PC-3 (cell line): ENCODE measurements around the gene PEX11G. TPM values are rescaled to one million over a fixed set of nuclear protein-coding genes. Genes with fewer than 3 reads are reported as not detected.

Source experiments
- ATAC-seq: fragments of 200-7000 bp; cut with Tn5 transposase; 2 replicates; pipeline ENCODE4 v1.9.1; 2020; ENCODE audit warnings: mild to moderate bottlenecking, moderate library complexity
- BruUV-seq: library from RNA; stranded (reverse); fragments of 400-500 nt; replicated peaks from 2 replicates; lab custom pipeline; 2021; lab: Mats Ljungman, UMichigan
- CTCF ChIA-PET: fragments of 300-600 bp; sonication (Branson Sonifier 250); formaldehyde crosslinking; loops from one replicate; lab custom pipeline; 2022; ENCODE audit warnings: antibody characterized with exemption; lab: Charles Lee
- POLR2A ChIA-PET: fragments of 300-600 bp; sonication (Branson Sonifier 250); formaldehyde crosslinking; loops from one replicate; lab custom pipeline; 2022; ENCODE audit warnings: antibody characterized with exemption; ENCODE audit not compliant: unreplicated experiment; lab: Charles Lee
- DNase-seq: peaks from one replicate; pipeline ENCODE4 v3.0.0-alpha.2; 2015
- H2AFZ ChIP-seq: fragments of 300-600 bp; sonication (generic); 2 replicates; pipeline ENCODE4 v1.6.0; 2016; ENCODE audit warnings: antibody characterized with exemption, low read length
- H3F3A ChIP-seq: fragments of 300-600 bp; sonication (generic); one replicate; pipeline ENCODE4 v1.6.0; 2017; ENCODE audit warnings: antibody characterized with exemption, low read length, control low read depth, mild to moderate bottlenecking; ENCODE audit not compliant: unreplicated experiment
- H3K27ac ChIP-seq: fragments of 300-600 bp; sonication (generic); 2 replicates; pipeline ENCODE4 v1.5.1; 2016; ENCODE audit warnings: mild to moderate bottlenecking, low read length
- H3K27me3 ChIP-seq: fragments of 300-600 bp; sonication (generic); 2 replicates; pipeline ENCODE4 v1.6.1; 2016; ENCODE audit warnings: low read length, mixed read lengths
- H3K36me3 ChIP-seq: fragments of 300-600 bp; sonication (generic); 2 replicates; pipeline ENCODE4 v1.6.1; 2016; ENCODE audit warnings: low read depth, mixed run types, low read length, mixed read lengths
- H3K4me1 ChIP-seq: fragments of 300-600 bp; sonication (generic); 2 replicates; pipeline ENCODE4 v1.5.1; 2016; ENCODE audit warnings: low read length; ENCODE audit not compliant: insufficient read depth
- H3K4me2 ChIP-seq: fragments of 300-600 bp; sonication (generic); 2 replicates; pipeline ENCODE4 v1.6.0; 2016; ENCODE audit warnings: low read length
- H3K4me3 ChIP-seq: fragments of 300-600 bp; sonication (generic); 2 replicates; pipeline ENCODE4 v1.5.1; 2016; ENCODE audit warnings: mild to moderate bottlenecking, low read length, mixed read lengths
- H3K79me2 ChIP-seq: fragments of 300-600 bp; sonication (generic); 2 replicates; pipeline ENCODE4 v1.6.1; 2017; ENCODE audit warnings: low read length, mixed read lengths
- H3K9ac ChIP-seq: fragments of 300-600 bp; sonication (generic); 2 replicates; pipeline ENCODE4 v1.6.0; 2016; ENCODE audit warnings: mild to moderate bottlenecking, low read length
- H3K9me2 ChIP-seq: fragments of 300-600 bp; sonication (generic); replicated peaks from 2 replicates; pipeline ENCODE4 v1.6.1; 2016; ENCODE audit warnings: mixed run types, low read length, mixed read lengths
- H3K9me3 ChIP-seq: fragments of 300-600 bp; sonication (generic); 2 replicates; pipeline ENCODE4 v1.6.1; 2016; ENCODE audit warnings: low read length, mixed read lengths
- H4K20me1 ChIP-seq: fragments of 300-600 bp; sonication (generic); 2 replicates; pipeline ENCODE4 v1.6.1; 2016; ENCODE audit warnings: low read length, mixed read lengths
- EZH2 ChIP-seq: fragments of 300-600 bp; sonication (generic); IDR thresholded peaks from one replicate; pipeline ENCODE4 v1.6.1; 2017; ENCODE audit warnings: antibody characterized with exemption, mild to moderate bottlenecking, low read length; ENCODE audit not compliant: unreplicated experiment
- EZH2phosphoT487 ChIP-seq: fragments of 300-600 bp; sonication (generic); IDR thresholded peaks from 2 replicates; pipeline ENCODE4 v1.6.1; 2018; ENCODE audit warnings: mild to moderate bottlenecking, antibody characterized with exemption, low read length, borderline replicate concordance
- intact Hi-C: fragments of 100-400 bp; cut with micrococcal nuclease; formaldehyde crosslinking; loops from 2 replicates; pipeline ENCODE4 v1.9.0; 2023
- total RNA-seq: library from RNA; depleted of rRNA; stranded (reverse); fragments of >200 nt; gene quantifications from 2 replicates; pipeline ENCODE4 v1.2.3, GENCODE V29; 2014
- TF ChIP-seq, protein P1 (sequence below): fragments of 300-600 bp; sonication (generic); conservative IDR thresholded peaks from 2 replicates; pipeline ENCODE4 v1.5.1; 2017; ENCODE audit warnings: antibody characterized with exemption, low read depth, mild to moderate bottlenecking, low read length

The PEX11G gene
- total RNA-seq, 1 experiment from 2014 or later: 6.6 TPM

DNA sequence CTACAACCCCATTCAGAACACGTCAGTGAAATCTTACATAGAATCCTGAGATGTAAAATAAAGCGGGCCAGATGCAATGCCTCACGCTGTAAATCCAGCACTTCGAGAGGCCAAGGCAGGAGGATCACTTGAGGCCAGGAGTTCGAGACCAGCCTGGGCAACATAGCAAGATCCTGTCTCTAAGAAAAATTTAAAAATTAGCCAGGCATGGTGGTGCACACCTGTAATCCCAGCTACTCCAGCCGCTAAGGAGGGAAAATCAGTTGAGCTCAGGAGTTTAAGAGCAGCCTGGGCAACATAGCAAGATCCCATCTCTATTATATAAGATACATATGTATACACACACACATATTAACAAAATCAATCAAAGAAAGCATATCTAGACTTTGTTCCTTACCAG is 41.2 kb downstream of the PEX11G start:
- POLR2A ChIA-PET: no interaction called here
- H3K9me2 ChIP-seq: no peaks in the 10 kb centered on the region
- no TSS peak for BruUV-seq

DNA sequence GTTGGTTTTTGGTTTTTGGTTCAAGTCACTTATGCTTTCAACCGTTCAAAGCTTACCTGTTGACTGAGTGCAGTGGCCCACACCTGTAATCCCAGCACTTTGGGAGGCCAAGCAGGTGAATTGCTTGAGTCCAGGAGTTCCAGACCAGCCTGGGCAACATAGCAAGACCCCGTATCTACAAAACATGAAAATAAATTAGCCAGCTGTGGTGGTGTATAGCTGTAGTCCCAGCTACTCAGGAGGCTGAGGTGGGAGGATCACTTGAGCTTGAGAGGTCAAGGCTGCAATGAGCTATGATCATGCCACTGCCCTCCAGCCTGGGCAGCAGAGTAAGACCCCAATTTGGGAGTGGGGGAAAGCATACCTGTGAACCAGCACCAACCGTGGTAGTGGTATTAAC is 43.7 kb downstream of the PEX11G start:
- Histone ChIP-seq H3F3A (no peaks in the 10 kb centered on the region), H2AFZ (no peak overlapping the region), H3K36me3 (peaks cover 64% of the 10 kb centered on the region), H3K9me3 (0 out of 2 replicates have a peak, but pooled peaks cover 2% of the 10 kb centered on the region), H3K9ac (no peak overlapping the region), H3K27ac (no peak overlapping the region), H4K20me1 (no peaks in the 10 kb centered on the region), H3K4me1 (no peaks in the 10 kb centered on the region), H3K4me2 (no peak overlapping the region), H3K27me3 (no peaks in the 10 kb centered on the region), H3K79me2 (peaks cover under 1% of the 10 kb centered on the region; the same call in 1 of the 2 replicates), H3K4me3 (no peak overlapping the region), H3K9me2 (no peaks in the 10 kb centered on the region)
- intact Hi-C loops: no loop called here
- BruUV-seq: no TSS peak
- no peak for TF ChIP-seq EZH2phosphoT487
- TF ChIP-seq, protein P1, sequence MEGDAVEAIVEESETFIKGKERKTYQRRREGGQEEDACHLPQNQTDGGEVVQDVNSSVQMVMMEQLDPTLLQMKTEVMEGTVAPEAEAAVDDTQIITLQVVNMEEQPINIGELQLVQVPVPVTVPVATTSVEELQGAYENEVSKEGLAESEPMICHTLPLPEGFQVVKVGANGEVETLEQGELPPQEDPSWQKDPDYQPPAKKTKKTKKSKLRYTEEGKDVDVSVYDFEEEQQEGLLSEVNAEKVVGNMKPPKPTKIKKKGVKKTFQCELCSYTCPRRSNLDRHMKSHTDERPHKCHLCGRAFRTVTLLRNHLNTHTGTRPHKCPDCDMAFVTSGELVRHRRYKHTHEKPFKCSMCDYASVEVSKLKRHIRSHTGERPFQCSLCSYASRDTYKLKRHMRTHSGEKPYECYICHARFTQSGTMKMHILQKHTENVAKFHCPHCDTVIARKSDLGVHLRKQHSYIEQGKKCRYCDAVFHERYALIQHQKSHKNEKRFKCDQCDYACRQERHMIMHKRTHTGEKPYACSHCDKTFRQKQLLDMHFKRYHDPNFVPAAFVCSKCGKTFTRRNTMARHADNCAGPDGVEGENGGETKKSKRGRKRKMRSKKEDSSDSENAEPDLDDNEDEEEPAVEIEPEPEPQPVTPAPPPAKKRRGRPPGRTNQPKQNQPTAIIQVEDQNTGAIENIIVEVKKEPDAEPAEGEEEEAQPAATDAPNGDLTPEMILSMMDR: no peak
- no peak for TF ChIP-seq EZH2
- ChIA-PET CTCF (no interaction called here), POLR2A (no interaction called here)
- ATAC-seq (no peak), DNase-seq (no peak)

More for the DNA sequence above, 41.2 kb downstream of the PEX11G start:
- ATAC-seq: no peak
- H3K79me2 ChIP-seq: peaks cover 10% of the 10 kb centered on the region
- intact Hi-C loops: no loop called here
- no peak for TF ChIP-seq EZH2phosphoT487
- TF ChIP-seq EZH2: no peak
- TF ChIP-seq, protein P1: no peak
- CTCF ChIA-PET: no interaction called here
- peaks cover 69% of the 10 kb centered on the region for H3K36me3 ChIP-seq
- no peak for DNase-seq
- H3K4me2 ChIP-seq: no peak overlapping the region
- H3K9me3 ChIP-seq: peaks cover 10% of the 10 kb centered on the region; the same call in 1 of the 2 replicates
- H3K4me1 ChIP-seq: no peaks in the 10 kb centered on the region
- H3K4me3 ChIP-seq: no peak overlapping the region
- no peaks in the 10 kb centered on the region for H3F3A ChIP-seq
- H4K20me1 ChIP-seq: no peaks in the 10 kb centered on the region
- H3K27me3 ChIP-seq: no peaks in the 10 kb centered on the region
- H3K9ac ChIP-seq: no peak overlapping the region
- no peak overlapping the region for H3K27ac ChIP-seq
- no peak overlapping the region for H2AFZ ChIP-seq

DNA sequence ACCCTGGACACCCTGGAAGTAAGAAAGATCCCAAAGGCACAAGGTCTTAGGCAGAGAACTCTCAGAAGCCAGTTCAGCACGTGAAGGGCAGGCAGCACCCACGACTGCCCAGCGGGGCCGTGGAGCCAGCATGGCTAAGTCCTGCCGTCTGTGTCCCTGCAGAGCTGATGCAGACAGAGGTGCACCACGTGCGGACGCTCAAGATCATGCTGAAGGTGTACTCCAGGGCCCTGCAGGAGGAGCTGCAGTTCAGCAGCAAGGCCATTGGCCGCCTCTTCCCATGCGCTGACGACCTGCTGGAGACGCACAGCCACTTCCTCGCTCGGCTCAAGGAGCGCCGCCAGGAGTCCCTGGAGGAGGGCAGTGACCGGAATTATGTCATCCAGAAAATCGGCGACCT is 44.8 kb downstream of the PEX11G start:
- H3F3A ChIP-seq: no peaks in the 10 kb centered on the region
- no peak overlapping the region for H3K4me2 ChIP-seq
- no peak overlapping the region for H3K27ac ChIP-seq
- no peaks in the 10 kb centered on the region for H3K27me3 ChIP-seq
- TF ChIP-seq EZH2 (no peak), EZH2phosphoT487 (no peak)
- TF ChIP-seq, protein P1: no peak
- H3K9ac ChIP-seq: no peak overlapping the region
- BruUV-seq: no TSS peak
- no peaks in the 10 kb centered on the region for H3K9me3 ChIP-seq
- H4K20me1 ChIP-seq: no peaks in the 10 kb centered on the region
- ChIA-PET CTCF (no interaction called here), POLR2A (no interaction called here)
- H3K9me2 ChIP-seq: no peaks in the 10 kb centered on the region
- H3K4me3 ChIP-seq: no peak overlapping the region
- ATAC-seq (no peak), DNase-seq (no peak)
- no peaks in the 10 kb centered on the region for H3K4me1 ChIP-seq
- H2AFZ ChIP-seq: no peak overlapping the region
- intact Hi-C loops: no loop called here
- H3K79me2 ChIP-seq: no peaks in the 10 kb centered on the region
- H3K36me3 ChIP-seq: peaks cover 54% of the 10 kb centered on the region
